Fibroblast of pulmonary artery (primary cell): ENCODE measurements around the gene MEX3C.

ENCODE experiments used
- DNase-seq: peaks from one replicate; pipeline ENCODE4 v3.0.0-alpha.2; 2010; ENCODE audit warnings: low read depth
- H3K4me3 ChIP-seq: replicated peaks from 2 replicates; pipeline ENCODE4 v1.5.1; 2011; ENCODE audit warnings: low read depth, mild to moderate bottlenecking, control low read depth, low read length, moderate library complexity
- TF ChIP-seq, protein P1 (sequence below): IDR thresholded peaks from 2 replicates; pipeline ENCODE4 v1.5.1; 2011; ENCODE audit warnings: mild to moderate bottlenecking, control low read depth, low read length, inconsistent platforms; ENCODE audit errors: missing control alignments

Gene MEX3C

DNA sequence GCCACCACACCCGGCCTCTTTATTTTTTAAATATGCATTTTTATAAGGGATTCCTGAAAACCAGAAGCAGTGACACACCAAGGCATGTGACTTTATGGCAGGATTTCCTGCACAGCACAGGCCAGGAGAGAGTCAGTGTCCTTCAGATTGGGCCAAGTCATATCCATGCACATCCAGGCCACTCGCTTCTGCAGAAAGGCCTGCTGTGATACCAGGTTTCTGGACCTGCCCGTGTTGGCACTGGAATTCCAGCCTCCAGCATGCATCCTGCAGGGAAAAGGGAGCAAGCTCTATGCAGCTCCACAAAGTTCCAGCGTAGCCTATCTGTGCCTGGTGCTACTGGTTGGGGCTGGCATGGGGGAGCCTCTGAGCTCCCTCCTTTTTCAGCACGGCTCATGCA is 36.8 kb downstream of the MEX3C start:
- TF ChIP-seq, protein P1, sequence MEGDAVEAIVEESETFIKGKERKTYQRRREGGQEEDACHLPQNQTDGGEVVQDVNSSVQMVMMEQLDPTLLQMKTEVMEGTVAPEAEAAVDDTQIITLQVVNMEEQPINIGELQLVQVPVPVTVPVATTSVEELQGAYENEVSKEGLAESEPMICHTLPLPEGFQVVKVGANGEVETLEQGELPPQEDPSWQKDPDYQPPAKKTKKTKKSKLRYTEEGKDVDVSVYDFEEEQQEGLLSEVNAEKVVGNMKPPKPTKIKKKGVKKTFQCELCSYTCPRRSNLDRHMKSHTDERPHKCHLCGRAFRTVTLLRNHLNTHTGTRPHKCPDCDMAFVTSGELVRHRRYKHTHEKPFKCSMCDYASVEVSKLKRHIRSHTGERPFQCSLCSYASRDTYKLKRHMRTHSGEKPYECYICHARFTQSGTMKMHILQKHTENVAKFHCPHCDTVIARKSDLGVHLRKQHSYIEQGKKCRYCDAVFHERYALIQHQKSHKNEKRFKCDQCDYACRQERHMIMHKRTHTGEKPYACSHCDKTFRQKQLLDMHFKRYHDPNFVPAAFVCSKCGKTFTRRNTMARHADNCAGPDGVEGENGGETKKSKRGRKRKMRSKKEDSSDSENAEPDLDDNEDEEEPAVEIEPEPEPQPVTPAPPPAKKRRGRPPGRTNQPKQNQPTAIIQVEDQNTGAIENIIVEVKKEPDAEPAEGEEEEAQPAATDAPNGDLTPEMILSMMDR: no peak
- no peak for DNase-seq
- no peak overlapping the region for H3K4me3 ChIP-seq

DNA sequence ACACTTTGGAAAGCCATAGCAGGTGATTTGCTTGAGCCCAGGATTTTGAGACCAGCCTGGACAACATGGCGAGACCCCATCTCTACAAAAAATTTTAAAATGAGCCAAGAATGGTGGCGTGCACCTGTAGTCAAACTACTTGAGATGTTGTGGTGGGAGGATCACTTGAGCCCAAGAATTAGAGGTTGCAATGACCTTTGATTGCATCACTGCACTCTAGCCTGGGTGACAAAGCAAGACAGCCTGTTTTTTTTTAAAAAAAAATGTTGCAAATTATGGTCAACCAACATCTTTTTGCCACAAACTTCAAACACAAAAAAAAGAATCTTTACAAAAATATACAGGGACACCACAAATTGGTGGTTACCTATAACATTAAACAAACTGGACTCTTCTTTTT is 40.3 kb downstream of the MEX3C start:
- no peak overlapping the region for H3K4me3 ChIP-seq
- DNase-seq: no peak
- TF ChIP-seq, protein P1: no peak

DNA sequence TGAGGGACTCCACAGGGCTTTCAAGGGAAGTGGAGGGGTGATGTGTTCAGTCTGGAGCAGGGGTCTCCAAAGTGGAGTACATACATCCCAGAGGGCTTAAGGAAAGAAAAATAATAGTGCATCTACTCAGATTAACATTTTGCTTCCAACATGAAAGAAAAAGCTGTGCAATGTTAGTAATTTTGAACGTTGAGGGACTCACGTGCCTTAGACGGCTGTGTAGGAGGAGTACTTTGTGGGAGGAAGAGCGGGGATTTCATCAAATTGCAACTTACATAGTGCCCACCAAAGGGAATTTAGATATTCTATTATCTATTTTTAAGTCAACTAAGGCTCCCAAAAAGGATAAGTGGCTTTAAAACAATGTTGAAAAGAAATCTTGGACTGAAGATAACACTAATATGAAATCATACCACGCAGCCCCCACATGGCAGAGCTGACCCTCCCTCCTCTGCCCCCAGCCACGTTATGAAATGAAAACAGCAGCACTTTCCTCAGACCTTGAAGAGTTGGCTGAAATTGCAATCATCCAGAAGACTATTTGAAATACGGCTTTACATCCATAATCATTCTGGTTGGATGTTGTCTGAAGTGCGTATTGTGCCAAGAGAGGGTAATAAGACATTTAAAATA is 42.9 kb downstream of the MEX3C start:
- H3K4me3 ChIP-seq: no peak overlapping the region
- TF ChIP-seq, protein P1: no peak

DNA sequence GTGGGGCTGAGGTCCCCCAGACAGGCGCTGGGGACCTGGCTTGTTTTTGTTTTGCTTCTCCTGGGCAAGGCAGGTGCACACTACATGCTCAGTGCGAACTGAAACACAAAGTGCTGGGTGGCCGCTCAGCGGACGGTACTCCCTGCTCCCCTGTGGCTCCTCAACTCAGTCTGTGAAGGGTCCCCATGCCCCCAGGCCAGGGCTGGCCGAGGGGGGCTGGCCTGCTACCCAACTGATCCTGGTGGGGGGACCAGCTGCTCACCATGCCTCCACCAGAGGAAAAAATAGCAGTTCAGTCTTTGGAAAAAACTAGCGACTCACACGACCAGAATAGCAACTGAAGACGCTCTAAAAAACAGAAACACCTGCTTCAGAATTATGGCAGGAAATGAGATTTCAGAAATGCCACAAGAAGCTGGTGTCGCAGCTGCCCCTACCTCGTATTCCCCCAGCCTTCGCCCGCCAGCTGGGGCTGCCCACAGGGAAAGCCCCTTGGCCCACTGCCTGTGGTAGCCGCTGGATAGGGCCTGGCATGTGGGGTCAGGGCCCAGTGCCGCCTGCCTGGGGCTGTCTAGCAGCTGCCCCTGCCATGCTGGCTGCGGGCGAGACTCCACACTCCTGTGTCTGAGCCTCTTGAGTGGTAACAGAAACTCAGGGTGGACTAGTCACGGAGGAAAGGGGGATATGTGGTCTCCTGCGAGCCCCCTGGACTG is 43.7 kb downstream of the MEX3C start:
- no peak for DNase-seq
- TF ChIP-seq, protein P1: no peak
- no peak overlapping the region for H3K4me3 ChIP-seq

More for the DNA sequence above, 42.9 kb downstream of the MEX3C start:
- DNase-seq: no peak

DNA sequence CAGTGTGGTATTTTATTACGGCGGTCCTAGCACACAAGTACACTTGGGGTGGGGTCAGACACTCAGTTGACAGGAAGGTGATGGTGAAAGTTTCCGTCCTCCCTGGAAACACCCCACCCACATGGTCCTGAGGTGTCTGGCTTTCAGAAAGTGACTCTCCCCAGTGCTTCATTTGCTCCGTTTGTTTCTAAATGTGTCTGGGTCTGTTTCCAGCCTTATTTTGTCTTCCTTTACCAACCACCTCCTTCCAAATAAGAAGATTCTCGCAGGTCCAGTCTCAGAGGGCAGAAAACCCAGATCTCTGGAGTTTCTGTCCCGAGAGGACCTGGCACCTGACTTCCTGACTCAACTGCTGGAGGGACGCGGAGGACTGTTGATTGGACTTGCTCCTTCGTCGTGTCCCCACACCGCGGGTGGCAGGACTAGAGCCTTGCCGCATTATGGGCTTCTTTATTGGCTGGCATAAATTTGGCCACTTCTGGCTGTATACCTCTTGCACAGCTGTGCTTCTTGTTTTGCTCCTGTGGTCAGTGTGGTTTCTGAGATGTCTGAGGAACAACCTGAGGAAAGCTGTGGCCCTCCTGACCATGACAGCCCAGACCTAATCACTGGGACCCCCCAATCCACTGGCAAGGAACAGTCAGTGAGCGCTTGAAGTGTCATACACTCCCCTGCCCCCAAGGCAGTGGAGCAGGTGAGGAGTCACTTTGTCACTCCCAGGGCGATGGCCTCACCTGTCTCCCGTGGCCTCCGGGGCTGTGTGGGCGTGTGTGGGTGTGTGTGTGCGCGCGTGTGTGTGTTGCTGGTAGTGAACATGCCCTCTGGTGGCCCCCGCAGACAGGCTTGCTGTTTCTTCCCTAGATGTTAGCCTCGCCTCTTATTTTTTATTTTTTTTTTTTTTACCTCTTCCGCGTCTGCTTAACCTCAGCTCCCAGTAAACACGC is 45.6 kb downstream of the MEX3C start:
- H3K4me3 ChIP-seq: no peak overlapping the region
- TF ChIP-seq, protein P1: no peak
- DNase-seq: no peak

DNA sequence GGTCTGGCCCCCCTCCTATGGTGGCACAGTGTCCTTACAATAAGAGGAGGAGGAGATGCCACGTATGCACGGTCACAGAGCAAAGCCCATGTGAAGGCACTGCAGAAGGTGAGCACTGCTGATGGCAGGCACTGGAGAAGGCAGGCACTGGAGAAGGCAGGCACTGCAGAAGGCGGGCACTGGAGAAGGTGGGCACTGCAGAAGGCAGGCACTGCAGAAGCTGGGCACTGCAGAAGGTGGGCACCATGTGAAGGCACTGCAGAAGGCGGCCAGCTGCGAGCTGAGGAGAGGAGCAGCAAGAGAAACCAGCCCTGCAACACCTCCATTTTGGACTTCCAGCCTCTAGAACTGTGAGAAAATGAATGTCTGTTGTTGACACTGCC is 46.3 kb downstream of the MEX3C start:
- no peak for DNase-seq
- H3K4me3 ChIP-seq: no peak overlapping the region
- TF ChIP-seq, protein P1: no peak
